ENCODE results near the gene ACOT11. TPM values are rescaled to one million over a fixed set of nuclear protein-coding genes. Genes with fewer than 3 reads are reported as not detected.

Gene ACOT11
- total RNA-seq, 4 donors from 2014 or later = 6.9 to 19.1 (median 13.4) TPM

GRCh38 chr1:54651608-54652007, 103.6 kb downstream of the ACOT11 start:
- WGBS = 88% methylated on average over 2 of the region's 3 CpGs

GRCh38 chr1:54652168-54652567, 104.1 kb downstream of the ACOT11 start:
- intact Hi-C loops (cut with DNase I) = no loop called here
- Histone ChIP-seq H3K27ac (replicated peaks in 1 of 4) (no peak overlapping the region), H3K9me3 (no peaks in the 10 kb centered on the region), H3K4me1 (no peaks in the 10 kb centered on the region), H3K27me3 (no peaks in the 10 kb centered on the region), H3K36me3 (peaks cover 0 to 14% (median 0%) of the 10 kb centered on the region in 4 donors), H3K4me3 (no peak overlapping the region)
- TF ChIP-seq POLR2AphosphoS5 (IDR thresholded peaks at IDR 0.05) (no peak), EP300 (IDR thresholded peaks at IDR 0.05) (no peak), CTCF (IDR thresholded peaks at IDR 0.05) (no peak)
- no peak for DNase-seq (ENCODE audit: extremely low spot score)

More at GRCh38 chr1:54651608-54652007, 103.6 kb downstream of the ACOT11 start:
- Histone ChIP-seq H3K4me3 (no peak overlapping the region), H3K4me1 (peaks cover 0 to 4% (median 3%) of the 10 kb centered on the region in 4 donors), H3K27ac (replicated peaks in 1 of 4) (no peak overlapping the region), H3K9me3 (no peaks in the 10 kb centered on the region), H3K36me3 (peaks cover 0 to 13% (median 0%) of the 10 kb centered on the region in 4 donors), H3K27me3 (no peaks in the 10 kb centered on the region)
- intact Hi-C loops (cut with DNase I) = no loop called here
- TF ChIP-seq EP300 (IDR thresholded peaks at IDR 0.05) (no peak), POLR2A (IDR thresholded peaks at IDR 0.05; ENCODE audit: low read depth) (no peak), POLR2AphosphoS5 (IDR thresholded peaks at IDR 0.05) (no peak), CTCF (IDR thresholded peaks at IDR 0.05) (no peak)
- DNase-seq (ENCODE audit: extremely low spot score) = no peak

- Histone ChIP-seq H3K27ac (replicated peaks in 1 of 4) (no peak overlapping the region), H3K9me3 (peaks cover 0 to 1% (median under 1%) of the 10 kb centered on the region in 4 donors), H3K4me3 (no peak overlapping the region), H3K4me1 (no peaks in the 10 kb centered on the region), H3K36me3 (peaks cover 0 to 17% (median 3%) of the 10 kb centered on the region in 4 donors), H3K27me3 (no peaks in the 10 kb centered on the region)
- DNase-seq (ENCODE audit: extremely low spot score) = no peak
- no peak for TF ChIP-seq POLR2A (IDR thresholded peaks at IDR 0.05; ENCODE audit: low read depth)
- TF ChIP-seq EP300 (IDR thresholded peaks at IDR 0.05) = no peak
- TF ChIP-seq CTCF (IDR thresholded peaks at IDR 0.05) = no peak
- no peak for TF ChIP-seq POLR2AphosphoS5 (IDR thresholded peaks at IDR 0.05)
- intact Hi-C loops (cut with DNase I) = no loop called here
- 76% methylated on average over 3 of the region's 4 CpGs for WGBS
These were observed 105.0 kb downstream of the ACOT11 start for GRCh38 chr1:54653036-54653435.

- TF ChIP-seq POLR2AphosphoS5 (IDR thresholded peaks at IDR 0.05) (no peak), EP300 (IDR thresholded peaks at IDR 0.05) (no peak), CTCF (IDR thresholded peaks at IDR 0.05) (no peak)
- no peak overlapping the region for H3K27ac ChIP-seq (replicated peaks in 1 of 4)
- intact Hi-C loops (cut with DNase I) = no loop called here
- H3K4me3 ChIP-seq = no peak overlapping the region
- DNase-seq (ENCODE audit: extremely low spot score) = no peak
- peaks cover 0 to 27% (median 6%) of the 10 kb centered on the region in 4 donors for H3K36me3 ChIP-seq
- H3K27me3 ChIP-seq = no peaks in the 10 kb centered on the region
- peaks cover 0 to 8% (median 4%) of the 10 kb centered on the region in 4 donors for H3K9me3 ChIP-seq
- no peaks in the 10 kb centered on the region for H3K4me1 ChIP-seq
- 90% methylated on average over 2 of the region's 2 CpGs for WGBS
These were observed 110.3 kb downstream of the ACOT11 start for GRCh38 chr1:54658164-54658913.

Small RNA genes lying within 50 kb of the gene (small RNA-seq; reads per million reads assigned to genes)
- gene AC099796.2 = 0 reads per million in 3 donors

Other genes with a start within 250 kb of the ACOT11 start
- 10 to 100 TPM; 32.8 to 63.4 (median 47.4) TPM for gene SSBP3, start 141.8 kb upstream of the ACOT11 start, total RNA-seq
- gene FAM151A, start 75.3 kb downstream of the ACOT11 start, total RNA-seq = not detected
- 10 to 100 TPM; 11.6 to 20.8 (median 14.8) TPM for gene MROH7, start 93.6 kb downstream of the ACOT11 start, total RNA-seq
- 10 to 100 TPM; 10.8 to 16.4 (median 13.8) TPM for gene TTC4, start 167.6 kb downstream of the ACOT11 start, total RNA-seq
- 1 to 10 TPM; 4.0 to 7.5 (median 5.7) TPM for gene PARS2, start 216.3 kb downstream of the ACOT11 start, total RNA-seq